IgD-negative memory B cell (primary cell): ENCODE measurements around the gene RBFOX1. TPM values are rescaled to one million over a fixed set of nuclear protein-coding genes. Genes with fewer than 3 reads are reported as not detected.
"Not testable (repeated sequence)": the region's sequence is repeated elsewhere in the genome, so short reads cannot be mapped to it uniquely, and the experiment has no call there.

Experiments used
- H3K27ac Mint-ChIP-seq, 3 donors: one replicate each; pipeline ENCODE4 v1.8.0; 2020 to 2022; ENCODE audit warnings: mild to moderate bottlenecking in 3 of 3, mixed read lengths in 3 of 3, moderate library complexity in 1 of 3
- H3K27me3 Mint-ChIP-seq: one replicate; pipeline ENCODE4 v1.8.0; 2021; ENCODE audit warnings: mixed read lengths
- H3K36me3 Mint-ChIP-seq: one replicate; pipeline ENCODE4 v1.8.0; 2020; ENCODE audit warnings: mild to moderate bottlenecking, mixed read lengths
- H3K4me1 Mint-ChIP-seq, 3 donors: one replicate each; pipeline ENCODE4 v1.8.0; 2020 to 2022; ENCODE audit warnings: mixed read lengths in 3 of 3, mild to moderate bottlenecking in 1 of 3
- H3K4me3 Mint-ChIP-seq, 4 donors: one replicate each; pipeline ENCODE4 v1.8.0; 2020 to 2022; ENCODE audit warnings: mild to moderate bottlenecking in 4 of 4, mixed read lengths in 4 of 4, moderate library complexity in 3 of 4
- H3K9me3 Mint-ChIP-seq, 3 donors: one replicate each; pipeline ENCODE4 v1.8.0; 2020 to 2021; ENCODE audit warnings: mixed read lengths in 3 of 3, mild to moderate bottlenecking in 1 of 3
- polyA plus RNA-seq: library from polyadenylated mRNA; unstranded; fragments of 300-500 nt; fragmentation: Illumina TruSeq; gene quantifications from one replicate; pipeline ENCODE4 v1.2.3, GENCODE V29; 2021

RBFOX1 gene
- polyA plus RNA-seq, 1 donor from 2014 or later: not detected

- no peaks in the 10 kb centered on the region for H3K4me1 Mint-ChIP-seq
Observed at GRCh38 chr16:7471268-7471667, 138.6 kb downstream of the RBFOX1 start.

DNA sequence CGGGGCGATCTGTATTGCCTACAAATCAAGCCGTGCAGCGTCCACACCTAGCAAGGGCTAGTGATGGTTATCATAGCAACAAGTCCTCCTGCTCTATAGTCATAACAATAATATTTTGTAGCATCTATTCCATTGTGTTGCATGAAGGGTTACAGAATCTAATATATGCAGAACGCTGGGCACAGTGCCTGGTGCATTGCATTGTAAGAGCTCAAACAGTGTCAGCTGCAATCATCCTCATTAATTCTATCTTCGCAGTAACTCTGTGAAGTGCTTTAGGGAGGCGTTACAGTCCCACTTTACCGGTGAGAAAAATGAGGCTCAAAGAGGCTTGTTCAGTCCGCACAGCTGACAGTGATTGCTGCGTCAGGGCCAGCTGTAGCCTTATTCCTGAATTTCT, 149.4 kb downstream of the RBFOX1 start:
- no peaks in the 10 kb centered on the region for H3K4me1 Mint-ChIP-seq
- no peak overlapping the region for H3K4me3 Mint-ChIP-seq
- no peaks in the 10 kb centered on the region for H3K36me3 Mint-ChIP-seq

More at GRCh38 chr16:7471268-7471667, 138.6 kb downstream of the RBFOX1 start:
- no peaks in the 10 kb centered on the region for H3K36me3 Mint-ChIP-seq
- peaks cover 4 to 11% (median 10%) of the 10 kb centered on the region in 3 donors for H3K9me3 Mint-ChIP-seq
- H3K27ac Mint-ChIP-seq: no peak overlapping the region
- no peak overlapping the region for H3K4me3 Mint-ChIP-seq
- H3K27me3 Mint-ChIP-seq: no peaks in the 10 kb centered on the region

GRCh38 chr16:7482596-7483290, 150.1 kb downstream of the RBFOX1 start:
- Mint-ChIP-seq H3K27me3 (no peaks in the 10 kb centered on the region), H3K4me1 (no peaks in the 10 kb centered on the region), H3K9me3 (peaks cover 3 to 10% (median 3%) of the 10 kb centered on the region in 3 donors), H3K27ac (no peak overlapping the region), H3K36me3 (no peaks in the 10 kb centered on the region), H3K4me3 (no peak overlapping the region)

More for the DNA sequence above, 149.4 kb downstream of the RBFOX1 start:
- no peak overlapping the region for H3K27ac Mint-ChIP-seq
- no peaks in the 10 kb centered on the region for H3K27me3 Mint-ChIP-seq
- H3K9me3 Mint-ChIP-seq: peaks cover 3 to 12% (median 3%) of the 10 kb centered on the region in 3 donors

DNA sequence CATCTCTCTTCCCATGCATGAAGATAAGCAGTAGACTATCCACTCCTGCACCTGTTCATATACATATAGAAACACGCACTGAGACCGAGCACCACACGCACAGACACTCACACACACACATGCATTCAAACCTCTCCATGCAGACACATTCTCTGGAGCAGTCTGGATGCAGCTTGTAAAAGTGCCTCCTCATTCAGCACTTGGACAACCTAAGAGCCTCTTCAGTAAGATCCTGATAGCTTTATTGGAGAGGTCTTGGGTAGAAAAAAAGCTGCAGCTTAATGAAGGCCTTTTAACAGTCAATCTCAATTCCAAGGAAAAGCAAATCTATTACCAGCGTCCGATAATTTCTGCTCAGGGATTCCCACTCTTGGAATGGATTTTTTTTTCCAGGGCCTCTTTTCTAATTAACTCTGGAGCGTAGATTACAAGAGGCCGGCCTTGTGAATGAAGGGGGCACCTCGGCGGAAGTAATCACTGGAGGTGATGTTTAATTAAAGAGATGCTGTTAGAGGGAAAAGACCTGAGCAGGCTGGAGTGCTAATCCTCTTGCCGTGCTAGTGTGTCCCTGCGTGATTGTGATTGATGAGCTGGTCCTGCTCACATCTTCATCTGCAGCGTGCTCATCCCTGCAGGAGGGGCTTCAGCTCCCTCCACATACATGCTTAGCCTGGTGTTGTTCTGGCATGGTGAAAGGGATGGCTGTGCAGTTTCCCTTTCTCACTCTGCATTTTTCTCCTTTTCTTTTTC, 155.1 kb downstream of the RBFOX1 start:
- Mint-ChIP-seq H3K27me3 (no peaks in the 10 kb centered on the region), H3K36me3 (no peaks in the 10 kb centered on the region), H3K4me1 (no peaks in the 10 kb centered on the region), H3K4me3 (no peak overlapping the region), H3K27ac (no peak overlapping the region), H3K9me3 (peaks cover 3 to 27% (median 5%) of the 10 kb centered on the region in 3 donors)

GRCh38 chr16:7492122-7492521, 159.5 kb downstream of the RBFOX1 start:
- Mint-ChIP-seq H3K4me3 (no peak overlapping the region), H3K36me3 (no peaks in the 10 kb centered on the region), H3K27me3 (no peaks in the 10 kb centered on the region)

GRCh38 chr16:7493133-7493532, 160.5 kb downstream of the RBFOX1 start:
- no peaks in the 10 kb centered on the region for H3K4me1 Mint-ChIP-seq
- no peaks in the 10 kb centered on the region for H3K27me3 Mint-ChIP-seq
- no peak overlapping the region for H3K27ac Mint-ChIP-seq
- no peaks in the 10 kb centered on the region for H3K36me3 Mint-ChIP-seq
- no peak overlapping the region for H3K4me3 Mint-ChIP-seq
- peaks cover 3 to 19% (median 18%) of the 10 kb centered on the region in 3 donors for H3K9me3 Mint-ChIP-seq

More at GRCh38 chr16:7492122-7492521, 159.5 kb downstream of the RBFOX1 start:
- Mint-ChIP-seq H3K9me3 (peaks cover 3 to 22% (median 15%) of the 10 kb centered on the region in 3 donors), H3K27ac (no peak overlapping the region), H3K4me1 (no peaks in the 10 kb centered on the region)

DNA sequence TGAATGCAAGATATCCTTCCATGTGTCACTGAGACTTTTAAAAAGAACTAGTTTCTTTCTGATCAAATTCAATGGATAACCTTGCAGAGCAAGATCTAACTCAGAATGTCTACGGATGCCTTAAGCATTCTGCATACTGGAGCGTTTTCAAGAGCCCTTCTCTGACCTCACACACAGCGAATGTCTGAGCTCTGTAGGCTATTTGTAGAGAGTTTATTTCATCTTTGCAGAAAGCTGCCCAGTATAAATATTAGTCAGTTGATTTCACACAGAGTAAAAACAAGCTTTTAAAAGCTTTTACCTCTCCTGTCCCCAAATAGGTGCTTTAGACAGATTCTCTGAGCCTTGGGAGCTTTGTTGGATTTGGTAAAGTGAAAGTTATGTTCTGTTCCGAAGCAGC, 165.0 kb downstream of the RBFOX1 start:
- Mint-ChIP-seq H3K27me3 (no peaks in the 10 kb centered on the region), H3K4me1 (no peaks in the 10 kb centered on the region), H3K9me3 (peaks cover 3 to 15% (median 12%) of the 10 kb centered on the region in 3 donors), H3K36me3 (no peaks in the 10 kb centered on the region), H3K4me3 (no peak overlapping the region), H3K27ac (no peak overlapping the region)

GRCh38 chr16:7501868-7502267, 169.2 kb downstream of the RBFOX1 start:
- H3K4me3 Mint-ChIP-seq: no peak overlapping the region
- no peaks in the 10 kb centered on the region for H3K27me3 Mint-ChIP-seq
- H3K9me3 Mint-ChIP-seq: peaks cover 3 to 13% (median 12%) of the 10 kb centered on the region in 3 donors
- no peak overlapping the region for H3K27ac Mint-ChIP-seq
- H3K36me3 Mint-ChIP-seq: no peaks in the 10 kb centered on the region
- H3K4me1 Mint-ChIP-seq: no peaks in the 10 kb centered on the region

GRCh38 chr16:7502591-7503157, 170.0 kb downstream of the RBFOX1 start:
- H3K4me3 Mint-ChIP-seq: not testable (repeated sequence)

GRCh38 chr16:7503666-7504065, 171.0 kb downstream of the RBFOX1 start:
- Mint-ChIP-seq H3K9me3 (peaks cover 1 to 12% (median 8%) of the 10 kb centered on the region in 3 donors), H3K4me1 (no peaks in the 10 kb centered on the region), H3K4me3 (no peak overlapping the region), H3K36me3 (no peaks in the 10 kb centered on the region), H3K27ac (no peak overlapping the region), H3K27me3 (no peaks in the 10 kb centered on the region)

More at GRCh38 chr16:7502591-7503157, 170.0 kb downstream of the RBFOX1 start:
- not testable (repeated sequence) for H3K36me3 Mint-ChIP-seq, H3K27ac Mint-ChIP-seq, H3K4me1 Mint-ChIP-seq, H3K27me3 Mint-ChIP-seq
- peaks cover 1 to 12% (median 10%) of the 10 kb centered on the region in 3 donors for H3K9me3 Mint-ChIP-seq

DNA sequence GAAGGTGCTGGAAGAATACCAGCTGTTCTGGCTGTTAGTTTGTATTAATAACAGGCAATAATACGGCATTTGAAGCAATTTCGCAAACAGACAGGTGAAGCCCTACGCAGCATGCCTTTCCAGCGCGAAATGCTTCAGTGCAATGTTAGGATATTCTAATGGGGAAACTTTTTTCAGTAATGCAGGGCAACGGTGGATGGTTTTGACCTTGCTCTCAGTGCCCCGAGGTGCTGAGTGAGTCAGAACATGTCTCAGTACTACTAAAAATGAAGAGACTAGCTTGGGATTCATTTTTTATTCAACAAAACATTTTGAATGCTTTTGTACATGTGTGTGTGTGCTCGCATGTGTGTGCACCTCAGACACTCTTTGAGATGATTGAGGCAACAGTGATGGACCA, 172.2 kb downstream of the RBFOX1 start:
- Mint-ChIP-seq H3K4me3 (no peak overlapping the region), H3K27ac (no peak overlapping the region), H3K4me1 (no peaks in the 10 kb centered on the region), H3K9me3 (peaks cover 1 to 9% (median 6%) of the 10 kb centered on the region in 3 donors), H3K27me3 (no peaks in the 10 kb centered on the region), H3K36me3 (no peaks in the 10 kb centered on the region)

DNA sequence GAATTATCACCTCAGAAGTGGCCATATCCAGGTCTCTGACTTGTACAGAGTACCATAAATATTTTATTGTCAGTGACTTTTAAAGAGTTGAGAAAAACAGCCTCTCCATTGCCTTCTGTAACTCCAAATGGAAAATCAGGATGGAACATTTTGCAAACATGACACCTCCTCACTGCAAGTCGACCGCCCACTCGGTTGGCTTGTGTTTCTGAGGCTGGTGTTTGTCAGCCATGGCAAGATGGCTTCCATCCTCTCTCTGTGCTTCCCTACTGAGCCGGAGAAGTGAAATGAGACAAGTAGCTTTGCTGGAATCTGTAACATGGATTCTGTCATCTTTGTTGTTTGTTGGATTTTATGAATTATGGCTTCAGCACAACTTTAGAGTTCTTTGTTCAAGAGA, 172.8 kb downstream of the RBFOX1 start:
- no peaks in the 10 kb centered on the region for H3K4me1 Mint-ChIP-seq
- no peak overlapping the region for H3K4me3 Mint-ChIP-seq
- H3K27me3 Mint-ChIP-seq: no peaks in the 10 kb centered on the region
- H3K9me3 Mint-ChIP-seq: peaks cover 1 to 16% (median 7%) of the 10 kb centered on the region in 3 donors
- H3K27ac Mint-ChIP-seq: no peak overlapping the region
- H3K36me3 Mint-ChIP-seq: no peaks in the 10 kb centered on the region

DNA sequence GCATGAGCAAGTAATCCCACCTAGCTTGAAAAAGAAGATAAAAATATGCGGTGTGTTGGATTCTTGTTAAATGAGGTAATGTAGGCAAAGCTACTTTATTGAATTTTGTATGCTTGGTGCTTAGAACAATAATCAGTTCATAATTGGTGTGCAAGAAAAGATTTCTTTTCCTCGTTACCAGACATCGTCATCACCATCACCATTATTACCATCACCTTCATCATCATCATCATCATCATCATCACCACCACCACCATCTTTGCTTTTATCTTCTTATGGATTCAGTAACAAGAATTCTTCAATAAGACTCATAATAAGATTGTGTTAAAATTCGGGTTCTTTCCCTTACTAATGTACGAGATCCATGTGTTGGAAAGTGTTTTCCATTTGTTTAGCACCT, 173.7 kb downstream of the RBFOX1 start:
- Mint-ChIP-seq H3K4me3 (no peak overlapping the region), H3K9me3 (peaks cover 1 to 18% (median 7%) of the 10 kb centered on the region in 3 donors), H3K27me3 (no peaks in the 10 kb centered on the region), H3K27ac (no peak overlapping the region), H3K36me3 (no peaks in the 10 kb centered on the region), H3K4me1 (no peaks in the 10 kb centered on the region)

- no peak overlapping the region for H3K27ac Mint-ChIP-seq
- no peaks in the 10 kb centered on the region for H3K4me1 Mint-ChIP-seq
- peaks cover 1 to 16% (median 10%) of the 10 kb centered on the region in 3 donors for H3K9me3 Mint-ChIP-seq
- no peak overlapping the region for H3K4me3 Mint-ChIP-seq
- no peaks in the 10 kb centered on the region for H3K36me3 Mint-ChIP-seq
- no peaks in the 10 kb centered on the region for H3K27me3 Mint-ChIP-seq
Observed at GRCh38 chr16:7508656-7509055, 176.0 kb downstream of the RBFOX1 start.

DNA sequence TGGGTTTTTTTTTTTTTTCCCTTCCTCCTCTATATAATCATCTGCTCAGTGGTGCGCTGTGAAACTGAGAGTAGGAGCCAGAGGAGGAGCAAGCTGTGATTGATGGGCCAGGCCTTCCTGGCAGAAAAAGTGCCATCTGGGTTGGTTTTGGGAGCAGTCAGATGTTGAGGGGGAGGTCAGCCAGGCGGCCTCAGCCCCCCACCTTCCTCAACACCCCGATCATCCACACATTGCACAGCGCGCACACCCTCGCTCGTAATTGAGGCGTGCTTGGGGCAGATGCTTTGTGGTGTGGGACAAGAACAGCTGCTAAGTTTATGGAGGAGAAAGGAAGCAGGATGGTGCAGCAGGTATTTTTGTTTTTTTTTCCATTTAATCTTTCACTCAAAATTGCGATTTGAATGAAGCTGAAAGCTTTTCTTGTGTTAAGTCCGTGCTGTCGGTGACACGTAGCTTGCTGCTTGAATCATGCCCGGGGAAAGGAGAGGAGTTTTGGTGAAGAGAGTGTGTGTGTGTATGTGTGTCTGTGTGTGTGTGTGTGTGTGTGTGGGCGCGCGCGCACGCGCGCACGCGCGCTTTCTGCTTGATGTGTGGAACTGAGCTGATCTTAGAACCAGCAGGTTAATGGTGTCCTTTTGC, 177.4 kb downstream of the RBFOX1 start:
- H3K27ac Mint-ChIP-seq: no peak overlapping the region
- no peaks in the 10 kb centered on the region for H3K36me3 Mint-ChIP-seq
- no peaks in the 10 kb centered on the region for H3K4me1 Mint-ChIP-seq
- no peaks in the 10 kb centered on the region for H3K27me3 Mint-ChIP-seq
- H3K4me3 Mint-ChIP-seq: no peak overlapping the region
- H3K9me3 Mint-ChIP-seq: peaks cover 1 to 19% (median 9%) of the 10 kb centered on the region in 3 donors
